ENCODE results near the gene MYL5. TPM values are rescaled to one million over a fixed set of nuclear protein-coding genes. Genes with fewer than 3 reads are reported as not detected.

Gene MYL5
- total and polyA plus RNA-seq, 2 of the 13 experiments (the other 11 are each of a cell fraction or from before 2014, with no cell fraction given): 6.5 to 16.0 TPM

DNA sequence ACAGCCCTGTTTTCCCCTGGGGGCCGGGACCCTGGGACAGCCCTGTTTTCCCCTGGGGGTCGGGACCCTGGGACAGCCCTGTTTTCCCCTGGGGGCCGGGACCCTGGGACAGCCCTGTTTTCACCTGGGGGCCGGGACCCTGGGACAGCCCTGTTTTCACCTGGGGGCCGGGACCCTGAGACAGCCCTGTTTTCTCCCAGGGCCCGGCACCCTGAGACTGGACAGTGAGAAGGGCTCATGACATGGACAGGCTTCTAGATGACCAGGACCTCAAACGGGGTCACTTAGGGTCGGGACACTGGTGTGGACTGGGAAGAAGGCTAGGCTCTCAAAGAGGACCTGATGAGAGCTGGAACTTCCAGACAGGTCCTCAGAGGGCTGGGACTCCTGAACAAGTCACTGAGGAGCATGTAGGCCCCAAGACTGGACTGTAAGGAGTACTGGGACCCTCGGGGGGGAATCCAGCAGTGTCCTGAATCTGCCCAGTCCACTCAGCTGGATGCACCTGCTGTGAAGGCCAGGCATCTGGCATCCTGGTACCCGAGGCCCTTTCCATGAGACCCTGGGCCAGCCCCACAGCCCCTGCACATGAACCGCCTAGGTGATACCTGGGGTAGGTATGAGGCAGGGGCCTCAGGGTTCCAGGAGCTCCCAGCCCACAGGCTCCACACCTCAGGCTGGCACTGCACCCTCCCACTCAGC is 33.7 kb downstream of the MYL5 start:
- no peak for DNase-seq (ENCODE audit: low spot score)
- no peak overlapping the region for H2AFZ ChIP-seq (ENCODE audit: low read length)
- ChIA-PET CTCF (ENCODE audit: low intra/inter-chr PET ratio, low total read pairs) (no interaction called here), POLR2A (interaction anchor here (0.7 kb wide), 1 partner anchor 21 kb away, joined by 3 read pairs; no protein-coding TSS in a partner anchor)
- intact Hi-C loops (cut with micrococcal nuclease; ENCODE audit: unreplicated experiment) (no loop called here), in situ Hi-C loops (cut with HindIII; ENCODE audit: extremely low pct_ligation_motif_present, low pct_unique_long_range_greater_than_20kb) (no loop called here)
- H3K9ac ChIP-seq (ENCODE audit: insufficient read depth, low read depth, low read length): peak overlapping the region; percentile 25; the same call in 1 of the 2 replicates
- ATAC-seq: no peak
- 85% methylated on average over 2 of the region's 11 CpGs for WGBS (ENCODE audit: low lambda C conversion rate)
- H3K36me3 ChIP-seq (replicated peaks in 1 of 2; ENCODE audit: control insufficient read depth in 1 of 2, insufficient read depth in 2 of 2, low read length in 2 of 2): peaks cover 2 to 9% of the 10 kb centered on the region in 2 experiments; a peak in 2 of 5 replicates
- BruUV-seq (replicated peaks): no TSS peak
- H3K27ac ChIP-seq (ENCODE audit: extremely low read length, insufficient read depth, low read length): no peak overlapping the region
- no peaks in the 10 kb centered on the region for H3K9me3 ChIP-seq (ENCODE audit: low read length)
- H3K4me1 ChIP-seq (ENCODE audit: insufficient read depth, low read length): peaks cover 56% of the 10 kb centered on the region
- FAIRE-seq: no peak
- H3K27me3 ChIP-seq (ENCODE audit: control insufficient read depth in 1 of 2, insufficient read depth in 2 of 2, low read length in 2 of 2): peaks cover 1 to 12% of the 10 kb centered on the region in 2 experiments; a peak in 2 of 5 replicates
- H4K20me1 ChIP-seq (ENCODE audit: insufficient read depth, low read length): peaks cover 38% of the 10 kb centered on the region
- TF ChIP-seq, protein P1, sequence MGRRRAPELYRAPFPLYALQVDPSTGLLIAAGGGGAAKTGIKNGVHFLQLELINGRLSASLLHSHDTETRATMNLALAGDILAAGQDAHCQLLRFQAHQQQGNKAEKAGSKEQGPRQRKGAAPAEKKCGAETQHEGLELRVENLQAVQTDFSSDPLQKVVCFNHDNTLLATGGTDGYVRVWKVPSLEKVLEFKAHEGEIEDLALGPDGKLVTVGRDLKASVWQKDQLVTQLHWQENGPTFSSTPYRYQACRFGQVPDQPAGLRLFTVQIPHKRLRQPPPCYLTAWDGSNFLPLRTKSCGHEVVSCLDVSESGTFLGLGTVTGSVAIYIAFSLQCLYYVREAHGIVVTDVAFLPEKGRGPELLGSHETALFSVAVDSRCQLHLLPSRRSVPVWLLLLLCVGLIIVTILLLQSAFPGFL (CRISPR knock-in tag; IDR thresholded peaks at IDR 0.05): no peak
- TF ChIP-seq MED8 (CRISPR knock-in tag; IDR thresholded peaks at IDR 0.05; ENCODE audit: insufficient replicate concordance) (no peak), ZNF790 (CRISPR knock-in tag; IDR thresholded peaks at IDR 0.05; ENCODE audit: borderline replicate concordance) (no peak), NFRKB (IDR thresholded peaks at IDR 0.05) (no peak), ZNF350 (CRISPR knock-in tag; IDR thresholded peaks at IDR 0.05; ENCODE audit: borderline replicate concordance, low read depth) (no peak), RBFOX2 (IDR thresholded peaks at IDR 0.05; ENCODE audit: low read depth, low read length) (0 out of 2 replicates have a peak, but pooled peaks have one; percentile 20), ZNF724P (CRISPR knock-in tag; IDR thresholded peaks at IDR 0.05; ENCODE audit: borderline replicate concordance) (no peak), SCMH1 (CRISPR knock-in tag; IDR thresholded peaks at IDR 0.05; ENCODE audit: borderline replicate concordance) (no peak), ASH2L (IDR thresholded peaks at IDR 0.05; ENCODE audit: insufficient read length, low read depth, low read length) (no peak), AGO2 (optimal IDR thresholded peaks at IDR 0.05; ENCODE audit: low read depth, low read length) (peak; percentile 37), PITX1 (CRISPR knock-in tag; IDR thresholded peaks at IDR 0.05) (no peak), ZNF563 (CRISPR knock-in tag; IDR thresholded peaks at IDR 0.05) (no peak)
- peak overlapping the region; percentile 46; the same call in 1 of the 2 replicates for H3K4me2 ChIP-seq (ENCODE audit: low read depth, low read length)
- peak overlapping the region in 2 of 3 experiments; percentile 7 to 16; a peak in 1 of 6 replicates for H3K4me3 ChIP-seq (replicated peaks in 1 of 3; ENCODE audit: insufficient read depth in 1 of 3, low read depth in 2 of 3, low read length in 3 of 3)
- H3K79me2 ChIP-seq (ENCODE audit: insufficient read depth, low read length): peaks cover 54% of the 10 kb centered on the region
